ENCODE results near the gene TCF4. TPM values are rescaled to one million over a fixed set of nuclear protein-coding genes. Genes with fewer than 3 reads are reported as not detected.

Gene TCF4
- total and polyA plus RNA-seq, 4 donors, result 4.3 to 15.3 (median 11.5) TPM

GRCh38 chr18:55588870-55589595 is 1.0 kb upstream of the TCF4 start:
- TF ChIP-seq HNF4G (IDR thresholded peaks at IDR 0.05) (no peak), HNF4A (conservative IDR thresholded peaks at IDR 0.05) (no peak), JUND (IDR thresholded peaks at IDR 0.05) (no peak), FOXA2 (IDR thresholded peaks at IDR 0.05) (no peak), EGR1 (IDR thresholded peaks at IDR 0.05; ENCODE audit: low read depth in 2 of 2) (no peak), ATF3 (IDR thresholded peaks at IDR 0.05) (no peak), TAF1 (conservative IDR thresholded peaks at IDR 0.05) (no peak), SP1 (IDR thresholded peaks at IDR 0.05) (no peak), REST (IDR thresholded peaks at IDR 0.05) (no peak)
- TF ChIP-seq, protein P1, sequence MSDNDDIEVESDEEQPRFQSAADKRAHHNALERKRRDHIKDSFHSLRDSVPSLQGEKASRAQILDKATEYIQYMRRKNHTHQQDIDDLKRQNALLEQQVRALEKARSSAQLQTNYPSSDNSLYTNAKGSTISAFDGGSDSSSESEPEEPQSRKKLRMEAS (IDR thresholded peaks at IDR 0.05), result no peak
- TF ChIP-seq, protein P2, sequence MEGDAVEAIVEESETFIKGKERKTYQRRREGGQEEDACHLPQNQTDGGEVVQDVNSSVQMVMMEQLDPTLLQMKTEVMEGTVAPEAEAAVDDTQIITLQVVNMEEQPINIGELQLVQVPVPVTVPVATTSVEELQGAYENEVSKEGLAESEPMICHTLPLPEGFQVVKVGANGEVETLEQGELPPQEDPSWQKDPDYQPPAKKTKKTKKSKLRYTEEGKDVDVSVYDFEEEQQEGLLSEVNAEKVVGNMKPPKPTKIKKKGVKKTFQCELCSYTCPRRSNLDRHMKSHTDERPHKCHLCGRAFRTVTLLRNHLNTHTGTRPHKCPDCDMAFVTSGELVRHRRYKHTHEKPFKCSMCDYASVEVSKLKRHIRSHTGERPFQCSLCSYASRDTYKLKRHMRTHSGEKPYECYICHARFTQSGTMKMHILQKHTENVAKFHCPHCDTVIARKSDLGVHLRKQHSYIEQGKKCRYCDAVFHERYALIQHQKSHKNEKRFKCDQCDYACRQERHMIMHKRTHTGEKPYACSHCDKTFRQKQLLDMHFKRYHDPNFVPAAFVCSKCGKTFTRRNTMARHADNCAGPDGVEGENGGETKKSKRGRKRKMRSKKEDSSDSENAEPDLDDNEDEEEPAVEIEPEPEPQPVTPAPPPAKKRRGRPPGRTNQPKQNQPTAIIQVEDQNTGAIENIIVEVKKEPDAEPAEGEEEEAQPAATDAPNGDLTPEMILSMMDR (IDR thresholded peaks at IDR 0.05; ENCODE audit: low read depth, low read length, missing input control), result no peak
- Histone ChIP-seq H3K27me3 (ENCODE audit: control insufficient read depth in 4 of 4, insufficient read depth in 4 of 4, low read length in 3 of 4) (no peaks in the 10 kb centered on the region), H3K36me3 (ENCODE audit: control insufficient read depth in 4 of 4, insufficient read depth in 3 of 4, low read depth in 1 of 4, low read length in 3 of 4) (no peaks in the 10 kb centered on the region), H3K4me3 (ENCODE audit: low read depth in 1 of 3, low read length in 3 of 3) (peak overlapping the region; percentile 73 to 90 (median 76)), H3K4me1 (ENCODE audit: control insufficient read depth in 4 of 4, insufficient read depth in 4 of 4, low read length in 3 of 4) (peaks cover 2 to 9% (median 7%) of the 10 kb centered on the region in 4 donors), H3K9me3 (ENCODE audit: control insufficient read depth in 4 of 4, low read length in 3 of 4) (no peaks in the 10 kb centered on the region), H3K9ac (ENCODE audit: low read depth in 1 of 2, low read length in 2 of 2) (peak overlapping the region; percentile 13 to 86), H3K27ac (ENCODE audit: low read depth in 1 of 2, low read length in 2 of 2) (peak overlapping the region; percentile 31 to 76)
- DNase-seq (ENCODE audit: low spot score), result no peak
- 5% methylated on average over 12 of the region's 12 CpGs for WGBS

GRCh38 chr18:55587418-55588110 is 428 bp downstream of the TCF4 start:
- TF ChIP-seq HNF4A (conservative IDR thresholded peaks at IDR 0.05) (no peak), NR2F2 (IDR thresholded peaks at IDR 0.05) (no peak), ATF3 (IDR thresholded peaks at IDR 0.05) (no peak), RAD21 (IDR thresholded peaks at IDR 0.05) (no peak), HNF4G (IDR thresholded peaks at IDR 0.05) (no peak)
- TF ChIP-seq, protein P2 (IDR thresholded peaks at IDR 0.05; ENCODE audit: low read depth, low read length, missing input control), result no peak
- WGBS, result under 1% methylated on average over 63 of the region's 63 CpGs
- H3K36me3 ChIP-seq (ENCODE audit: control insufficient read depth in 4 of 4, insufficient read depth in 3 of 4, low read depth in 1 of 4, low read length in 3 of 4), result no peaks in the 10 kb centered on the region
- H3K9me3 ChIP-seq (ENCODE audit: control insufficient read depth in 4 of 4, low read length in 3 of 4), result no peaks in the 10 kb centered on the region
- peak overlapping the region; percentile 48 to 76 for H3K27ac ChIP-seq (ENCODE audit: low read depth in 1 of 2, low read length in 2 of 2)
- no peaks in the 10 kb centered on the region for H3K27me3 ChIP-seq (ENCODE audit: control insufficient read depth in 4 of 4, insufficient read depth in 4 of 4, low read length in 3 of 4)
- H3K9ac ChIP-seq (ENCODE audit: low read depth in 1 of 2, low read length in 2 of 2), result peak overlapping the region in 1 of 2 donors; percentile 58
- DNase-seq (ENCODE audit: low spot score), result peak; percentile 45
- peaks cover 2 to 9% (median 7%) of the 10 kb centered on the region in 4 donors for H3K4me1 ChIP-seq (ENCODE audit: control insufficient read depth in 4 of 4, insufficient read depth in 4 of 4, low read length in 3 of 4)
- H3K4me3 ChIP-seq (ENCODE audit: low read depth in 1 of 3, low read length in 3 of 3), result peak overlapping the region; percentile 61 to 90 (median 68)
